Stimulated activated CD4-positive, alpha-beta T cell treated with anti-CD3 and anti-CD28 coated beads, Interleukin-12 subunit alpha, Interleukin-12 subunit beta, amount 100 ng/mL, for 24 hours (primary cell): Measurements from ENCODE around the gene VSIG10.
A peak's percentile ranks its signal among the peaks of the same experiment; 100 is the strongest.
"Not testable (repeated sequence)": the region's sequence is repeated elsewhere in the genome, so short reads cannot be mapped to it uniquely, and the experiment has no call there.

ENCODE experiments used
- DNase-seq, 2 experiments: peaks; one replicate each; pipeline ENCODE4 v3.0.0-alpha.2; 2020; ENCODE audit warnings: low read depth in 2 of 2

Gene VSIG10

GRCh38 chr12:118033902-118034301, 69.9 kb downstream of the VSIG10 start:
- DNase-seq: no peak

- DNase-seq: no peak
Observed at GRCh38 chr12:118033323-118033722, 70.5 kb downstream of the VSIG10 start.

- DNase-seq: no peak
Observed at GRCh38 chr12:118032188-118032587, 71.6 kb downstream of the VSIG10 start.

- no peak for DNase-seq
Observed at GRCh38 chr12:118029166-118029565, 74.6 kb downstream of the VSIG10 start.

- DNase-seq: no peak
Observed at GRCh38 chr12:118025168-118025567, 78.6 kb downstream of the VSIG10 start.

GRCh38 chr12:118023301-118023860, 80.4 kb downstream of the VSIG10 start:
- DNase-seq: no peak

- no peak for DNase-seq
Observed at GRCh38 chr12:118022728-118023109, 81.1 kb downstream of the VSIG10 start.

- not testable (repeated sequence) for DNase-seq
Observed at GRCh38 chr12:118022097-118022727, 81.6 kb downstream of the VSIG10 start.

GRCh38 chr12:118020036-118020435, 83.8 kb downstream of the VSIG10 start:
- no peak for DNase-seq

GRCh38 chr12:118017926-118018325, 85.9 kb downstream of the VSIG10 start:
- no peak for DNase-seq

GRCh38 chr12:118016424-118017264, 87.2 kb downstream of the VSIG10 start, which contains the start of gene RFC5:
RFC5 (plus strand) TSS chr12:118016703; CDS start chr12:118016828, 125 bp downstream.
- peak; percentile 94 to 96 for DNase-seq

GRCh38 chr12:118015944-118016343, 87.9 kb downstream of the VSIG10 start:
- DNase-seq: no peak

- no peak for DNase-seq
Observed at GRCh38 chr12:118015306-118015705, 88.5 kb downstream of the VSIG10 start.
